ENCODE measurements around the gene GATA5.

Gene GATA5

DNA sequence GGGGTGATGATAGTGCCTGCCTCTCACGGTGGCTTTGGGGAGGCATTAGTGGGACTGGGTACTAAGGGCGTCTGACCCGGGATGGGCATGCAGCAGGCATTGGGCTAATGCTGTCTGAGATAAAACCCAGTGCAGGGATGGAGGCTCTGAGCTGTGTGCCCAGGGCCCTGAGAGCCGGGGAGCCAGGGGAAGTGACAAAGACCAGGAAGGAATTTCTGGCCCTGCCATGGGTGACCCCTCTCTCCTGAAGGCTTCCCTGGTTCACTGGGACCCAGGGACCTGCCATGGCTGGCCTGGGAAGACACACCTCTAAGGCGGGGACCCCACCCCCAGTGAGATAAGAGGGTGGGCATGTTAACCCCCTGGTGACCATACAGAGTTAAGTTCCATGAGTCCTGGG, 3.9 kb upstream of the GATA5 start:
- TF ChIP-seq YY1 (IDR thresholded peaks at IDR 0.05; ENCODE audit: low read depth): no peak
- TF ChIP-seq, protein P1, sequence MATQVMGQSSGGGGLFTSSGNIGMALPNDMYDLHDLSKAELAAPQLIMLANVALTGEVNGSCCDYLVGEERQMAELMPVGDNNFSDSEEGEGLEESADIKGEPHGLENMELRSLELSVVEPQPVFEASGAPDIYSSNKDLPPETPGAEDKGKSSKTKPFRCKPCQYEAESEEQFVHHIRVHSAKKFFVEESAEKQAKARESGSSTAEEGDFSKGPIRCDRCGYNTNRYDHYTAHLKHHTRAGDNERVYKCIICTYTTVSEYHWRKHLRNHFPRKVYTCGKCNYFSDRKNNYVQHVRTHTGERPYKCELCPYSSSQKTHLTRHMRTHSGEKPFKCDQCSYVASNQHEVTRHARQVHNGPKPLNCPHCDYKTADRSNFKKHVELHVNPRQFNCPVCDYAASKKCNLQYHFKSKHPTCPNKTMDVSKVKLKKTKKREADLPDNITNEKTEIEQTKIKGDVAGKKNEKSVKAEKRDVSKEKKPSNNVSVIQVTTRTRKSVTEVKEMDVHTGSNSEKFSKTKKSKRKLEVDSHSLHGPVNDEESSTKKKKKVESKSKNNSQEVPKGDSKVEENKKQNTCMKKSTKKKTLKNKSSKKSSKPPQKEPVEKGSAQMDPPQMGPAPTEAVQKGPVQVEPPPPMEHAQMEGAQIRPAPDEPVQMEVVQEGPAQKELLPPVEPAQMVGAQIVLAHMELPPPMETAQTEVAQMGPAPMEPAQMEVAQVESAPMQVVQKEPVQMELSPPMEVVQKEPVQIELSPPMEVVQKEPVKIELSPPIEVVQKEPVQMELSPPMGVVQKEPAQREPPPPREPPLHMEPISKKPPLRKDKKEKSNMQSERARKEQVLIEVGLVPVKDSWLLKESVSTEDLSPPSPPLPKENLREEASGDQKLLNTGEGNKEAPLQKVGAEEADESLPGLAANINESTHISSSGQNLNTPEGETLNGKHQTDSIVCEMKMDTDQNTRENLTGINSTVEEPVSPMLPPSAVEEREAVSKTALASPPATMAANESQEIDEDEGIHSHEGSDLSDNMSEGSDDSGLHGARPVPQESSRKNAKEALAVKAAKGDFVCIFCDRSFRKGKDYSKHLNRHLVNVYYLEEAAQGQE (IDR thresholded peaks at IDR 0.05; ENCODE audit: low read depth): no peak
- TF ChIP-seq, protein P2, sequence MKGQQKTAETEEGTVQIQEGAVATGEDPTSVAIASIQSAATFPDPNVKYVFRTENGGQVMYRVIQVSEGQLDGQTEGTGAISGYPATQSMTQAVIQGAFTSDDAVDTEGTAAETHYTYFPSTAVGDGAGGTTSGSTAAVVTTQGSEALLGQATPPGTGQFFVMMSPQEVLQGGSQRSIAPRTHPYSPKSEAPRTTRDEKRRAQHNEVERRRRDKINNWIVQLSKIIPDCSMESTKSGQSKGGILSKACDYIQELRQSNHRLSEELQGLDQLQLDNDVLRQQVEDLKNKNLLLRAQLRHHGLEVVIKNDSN (IDR thresholded peaks at IDR 0.05): no peak
- no peak for TF ChIP-seq TCF12 (IDR thresholded peaks at IDR 0.05; ENCODE audit: low read depth)
- TF ChIP-seq CREB1 (IDR thresholded peaks at IDR 0.05; ENCODE audit: low read depth): no peak
- no peak for TF ChIP-seq RAD21 (IDR thresholded peaks at IDR 0.05; ENCODE audit: low read depth)
- TF ChIP-seq EP300 (IDR thresholded peaks at IDR 0.05; ENCODE audit: borderline replicate concordance): no peak
- TF ChIP-seq TAF1 (IDR thresholded peaks at IDR 0.05; ENCODE audit: low read depth): no peak
- no peak for TF ChIP-seq TEAD4 (IDR thresholded peaks at IDR 0.05)
- no peak for TF ChIP-seq FOXM1 (IDR thresholded peaks at IDR 0.05; ENCODE audit: borderline replicate concordance, low read depth)
- TF ChIP-seq EGR1 (IDR thresholded peaks at IDR 0.05): no peak
- TF ChIP-seq ZBTB7A (IDR thresholded peaks at IDR 0.05; ENCODE audit: low read depth): no peak
- TF ChIP-seq NFIC (IDR thresholded peaks at IDR 0.05): no peak
- TF ChIP-seq CEBPB (IDR thresholded peaks at IDR 0.05): no peak
- TF ChIP-seq, protein P3, sequence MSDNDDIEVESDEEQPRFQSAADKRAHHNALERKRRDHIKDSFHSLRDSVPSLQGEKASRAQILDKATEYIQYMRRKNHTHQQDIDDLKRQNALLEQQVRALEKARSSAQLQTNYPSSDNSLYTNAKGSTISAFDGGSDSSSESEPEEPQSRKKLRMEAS (IDR thresholded peaks at IDR 0.05): no peak

DNA sequence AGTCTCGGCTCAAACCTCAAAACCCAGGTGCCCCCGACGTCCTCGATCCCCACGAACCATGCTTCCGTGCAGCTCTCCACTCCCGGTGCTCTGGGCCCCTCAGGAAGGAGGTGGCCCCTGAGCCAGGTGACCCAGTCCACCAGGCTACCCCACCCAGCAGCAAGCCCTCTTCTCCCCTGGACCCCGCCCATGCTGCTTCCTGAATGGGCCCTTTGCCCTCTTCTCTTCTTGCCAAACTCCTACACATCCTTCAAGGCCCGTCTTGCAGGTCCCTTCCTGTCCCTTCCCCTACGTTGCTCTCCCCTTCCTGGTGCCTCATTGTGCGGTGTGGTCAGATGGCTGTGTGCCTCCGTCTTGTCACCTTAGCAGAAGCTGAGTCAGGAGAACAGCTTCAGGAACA, 3.4 kb upstream of the GATA5 start:
- TF ChIP-seq NFIC (IDR thresholded peaks at IDR 0.05): no peak
- no peak for TF ChIP-seq YY1 (IDR thresholded peaks at IDR 0.05; ENCODE audit: low read depth)
- TF ChIP-seq TCF12 (IDR thresholded peaks at IDR 0.05; ENCODE audit: low read depth): no peak
- no peak for TF ChIP-seq FOXM1 (IDR thresholded peaks at IDR 0.05; ENCODE audit: borderline replicate concordance, low read depth)
- TF ChIP-seq, protein P3 (IDR thresholded peaks at IDR 0.05): no peak
- TF ChIP-seq, protein P2 (IDR thresholded peaks at IDR 0.05): no peak
- TF ChIP-seq CEBPB (IDR thresholded peaks at IDR 0.05): no peak
- TF ChIP-seq, protein P1 (IDR thresholded peaks at IDR 0.05; ENCODE audit: low read depth): no peak
- TF ChIP-seq EGR1 (IDR thresholded peaks at IDR 0.05): no peak
- no peak for TF ChIP-seq RAD21 (IDR thresholded peaks at IDR 0.05; ENCODE audit: low read depth)
- TF ChIP-seq ZBTB7A (IDR thresholded peaks at IDR 0.05; ENCODE audit: low read depth): no peak
- TF ChIP-seq TAF1 (IDR thresholded peaks at IDR 0.05; ENCODE audit: low read depth): no peak
- no peak for TF ChIP-seq CREB1 (IDR thresholded peaks at IDR 0.05; ENCODE audit: low read depth)
- TF ChIP-seq EP300 (IDR thresholded peaks at IDR 0.05; ENCODE audit: borderline replicate concordance): no peak

DNA sequence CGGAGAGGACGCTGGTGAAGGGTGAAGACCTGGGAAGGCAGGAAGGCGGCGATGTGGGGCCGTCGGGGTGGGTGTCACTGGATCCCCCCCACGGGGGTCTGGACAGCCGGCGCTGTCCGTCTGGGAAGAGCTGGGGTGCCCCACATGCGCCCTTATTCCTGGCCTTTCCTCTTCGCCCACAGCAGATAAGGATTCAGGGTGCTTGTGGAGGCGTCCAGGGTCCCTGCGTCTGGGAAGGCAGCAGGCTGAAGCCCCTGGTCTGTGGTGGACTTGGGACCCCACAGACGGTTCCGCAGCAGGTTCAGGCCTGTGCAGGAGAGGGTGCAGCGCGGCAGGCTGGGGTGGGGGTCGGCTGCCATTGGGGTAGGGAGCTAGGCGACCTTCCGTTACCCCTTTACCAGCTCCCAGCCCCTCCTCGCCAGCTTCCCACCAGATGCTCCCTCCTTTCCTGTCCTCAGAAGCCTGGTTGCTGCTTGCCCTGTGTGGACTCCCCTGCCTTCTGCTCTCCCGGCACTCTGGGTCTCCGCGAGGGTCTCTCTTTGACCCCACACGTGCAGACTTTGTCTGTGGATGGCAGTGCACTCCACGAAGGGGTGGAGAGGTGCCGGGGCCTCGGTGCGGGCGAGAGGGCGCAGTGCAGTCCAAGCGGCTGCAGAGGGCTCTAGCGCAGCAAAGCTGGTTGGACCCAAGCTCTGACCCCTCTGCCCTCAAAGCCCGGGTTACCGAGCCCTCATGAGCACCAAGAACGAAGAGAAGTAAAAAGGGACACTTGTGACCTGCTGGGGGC, 2.1 kb upstream of the GATA5 start:
- no peak for TF ChIP-seq ZBTB7A (IDR thresholded peaks at IDR 0.05; ENCODE audit: low read depth)
- no peak for TF ChIP-seq CREB1 (IDR thresholded peaks at IDR 0.05; ENCODE audit: low read depth)
- TF ChIP-seq NFIC (IDR thresholded peaks at IDR 0.05): no peak
- no peak for TF ChIP-seq RAD21 (IDR thresholded peaks at IDR 0.05; ENCODE audit: low read depth)
- TF ChIP-seq, protein P1 (IDR thresholded peaks at IDR 0.05; ENCODE audit: low read depth): no peak
- TF ChIP-seq, protein P3 (IDR thresholded peaks at IDR 0.05): no peak
- no peak for TF ChIP-seq YY1 (IDR thresholded peaks at IDR 0.05; ENCODE audit: low read depth)
- TF ChIP-seq, protein P2 (IDR thresholded peaks at IDR 0.05): no peak
- TF ChIP-seq TCF12 (IDR thresholded peaks at IDR 0.05; ENCODE audit: low read depth): no peak
- no peak for TF ChIP-seq FOXM1 (IDR thresholded peaks at IDR 0.05; ENCODE audit: borderline replicate concordance, low read depth)
- no peak for TF ChIP-seq EP300 (IDR thresholded peaks at IDR 0.05; ENCODE audit: borderline replicate concordance)
- no peak for TF ChIP-seq TEAD4 (IDR thresholded peaks at IDR 0.05)
- TF ChIP-seq EGR1 (IDR thresholded peaks at IDR 0.05): no peak
- no peak for TF ChIP-seq CEBPB (IDR thresholded peaks at IDR 0.05)
- no peak for TF ChIP-seq TAF1 (IDR thresholded peaks at IDR 0.05; ENCODE audit: low read depth)
